Fibroblast of lung (primary cell): ENCODE data around the gene PUS1.

ENCODE experiments used
- CTCF ChIP-seq, 2 donors: IDR thresholded peaks in 1 of 2; conservative IDR thresholded peaks in 1 of 2; 1 replicate in 1 of 2; 2 replicates in 1 of 2; pipeline ENCODE4 v1.5.1; 2011 to 2012; ENCODE audit warnings: low read length in 2 of 2, control low read depth in 1 of 2, inconsistent platforms in 1 of 2, low read depth in 1 of 2, mild to moderate bottlenecking in 1 of 2
- EZH2 ChIP-seq: IDR thresholded peaks from 2 replicates; pipeline ENCODE4 v1.5.1; 2012; ENCODE audit warnings: low read length, control low read depth, mild to moderate bottlenecking; ENCODE audit errors: missing control alignments

- TF ChIP-seq EZH2 (no peak), CTCF (conservative IDR thresholded peaks at IDR 0.05 in 1 of 2, IDR thresholded peaks at IDR 0.05 in 1 of 2; ENCODE audit: low read depth in 1 of 2, low read length in 2 of 2) (no peak)
Observed at GRCh38 chr12:131905081-131905629, 23.9 kb upstream of the PUS1 start.
